DMS79 treated with DMSO at 0.1 percent for 48 hours (cell line): ENCODE results near the gene WDR90.

ENCODE experiments used
- DNase-seq: peaks from one replicate; lab custom pipeline; 2025; lab: John Stamatoyannopoulos, UW

WDR90 gene

GRCh38 chr16:660459-661183 is 11.5 kb downstream of the WDR90 start:
- no peak for DNase-seq

DNA sequence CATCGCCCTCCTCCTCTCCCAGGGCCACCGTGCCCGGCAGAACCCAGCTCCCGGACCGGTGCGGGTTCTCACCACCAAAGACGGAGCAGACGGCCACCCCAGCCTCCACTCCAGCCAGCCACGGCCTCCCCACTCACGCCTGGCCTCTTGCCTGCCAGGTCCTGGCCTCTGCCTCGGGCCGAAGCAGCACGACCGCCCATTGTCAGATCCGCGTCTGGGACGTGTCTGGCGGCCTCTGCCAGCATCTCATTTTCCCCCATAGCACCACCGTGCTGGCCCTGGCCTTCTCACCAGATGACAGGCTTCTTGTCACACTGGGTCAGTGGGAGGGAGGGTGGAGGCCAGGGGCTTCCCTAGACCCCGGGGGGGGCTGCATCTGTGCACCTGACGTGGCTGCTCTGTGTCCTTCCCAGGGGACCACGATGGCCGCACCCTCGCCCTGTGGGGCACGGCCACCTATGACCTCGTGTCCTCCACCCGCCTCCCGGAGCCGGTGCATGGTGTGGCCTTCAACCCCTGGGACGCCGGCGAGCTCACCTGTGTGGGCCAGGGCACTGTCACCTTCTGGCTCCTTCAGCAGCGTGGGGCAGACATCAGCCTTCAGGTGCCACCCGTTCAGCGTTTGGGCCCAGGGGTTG is 12.1 kb downstream of the WDR90 start:
- DNase-seq = no peak

GRCh38 chr16:662095-662494 is 12.9 kb downstream of the WDR90 start:
- no peak for DNase-seq

DNA sequence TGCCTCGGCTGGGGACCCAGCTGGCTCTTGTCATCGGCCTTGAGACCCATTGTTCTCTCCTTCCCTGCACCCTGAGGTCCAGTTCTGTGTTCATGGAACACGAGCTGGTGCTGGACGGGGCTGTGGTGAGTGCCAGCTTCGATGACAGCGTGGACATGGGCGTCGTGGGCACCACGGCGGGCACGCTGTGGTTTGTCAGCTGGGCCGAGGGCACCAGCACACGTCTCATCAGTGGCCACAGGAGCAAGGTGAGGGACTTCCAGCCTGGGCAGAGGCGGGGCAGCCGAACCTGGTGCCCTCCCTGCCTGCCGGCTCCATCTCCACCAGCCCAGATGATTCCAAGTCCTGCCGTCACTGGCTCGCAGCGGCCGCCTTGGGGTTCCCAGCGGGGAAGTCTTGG is 13.4 kb downstream of the WDR90 start:
- DNase-seq = no peak

- no peak for DNase-seq
Measured at GRCh38 chr16:666572-666971, 17.4 kb downstream of the WDR90 start.

- DNase-seq = no peak
Measured at GRCh38 chr16:667113-667779, 18.1 kb downstream of the WDR90 start.

DNA sequence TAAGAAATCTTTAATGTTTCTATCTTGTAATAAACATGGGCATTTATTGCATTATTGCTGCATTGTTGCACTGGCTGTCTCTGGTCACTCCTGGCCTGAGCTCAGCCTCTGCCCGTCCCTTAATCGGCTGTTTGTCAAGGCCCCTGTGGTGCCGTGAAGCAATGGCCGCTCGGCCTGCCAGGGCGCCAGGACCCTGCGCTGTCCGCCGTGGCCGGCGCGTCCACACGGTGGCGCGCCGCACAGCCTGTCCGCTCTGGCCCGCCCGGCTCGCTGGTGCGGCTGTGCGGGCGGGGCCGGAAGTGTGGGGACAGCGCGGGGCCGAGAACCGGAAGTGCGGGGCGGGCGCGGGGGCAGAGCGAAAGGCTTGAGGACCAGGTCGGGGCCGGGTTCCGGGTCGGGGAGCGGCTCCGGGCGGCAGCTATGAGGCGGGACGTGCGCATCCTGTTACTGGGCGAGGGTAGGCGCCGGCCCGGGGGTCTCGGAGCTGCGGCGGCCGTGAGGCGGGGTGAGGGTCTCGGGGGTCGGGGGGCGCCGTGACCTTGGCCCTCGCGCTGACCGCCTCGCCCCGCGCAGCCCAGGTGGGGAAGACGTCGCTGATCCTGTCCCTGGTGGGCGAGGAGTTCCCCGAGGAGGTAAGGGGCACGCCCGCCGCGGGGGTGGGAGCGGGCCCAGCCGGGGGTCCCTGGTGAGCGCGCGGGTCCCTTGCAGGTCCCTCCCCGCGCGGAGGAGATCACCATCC is 18.8 kb downstream of the WDR90 start, which contains the start of gene RHOT2:
Gene RHOT2 (plus strand): TSS at position 353 of the 739 bp plus-strand sequence. CDS start 68 bp downstream, at position 421.
- DNase-seq = peak; percentile 77

DNA sequence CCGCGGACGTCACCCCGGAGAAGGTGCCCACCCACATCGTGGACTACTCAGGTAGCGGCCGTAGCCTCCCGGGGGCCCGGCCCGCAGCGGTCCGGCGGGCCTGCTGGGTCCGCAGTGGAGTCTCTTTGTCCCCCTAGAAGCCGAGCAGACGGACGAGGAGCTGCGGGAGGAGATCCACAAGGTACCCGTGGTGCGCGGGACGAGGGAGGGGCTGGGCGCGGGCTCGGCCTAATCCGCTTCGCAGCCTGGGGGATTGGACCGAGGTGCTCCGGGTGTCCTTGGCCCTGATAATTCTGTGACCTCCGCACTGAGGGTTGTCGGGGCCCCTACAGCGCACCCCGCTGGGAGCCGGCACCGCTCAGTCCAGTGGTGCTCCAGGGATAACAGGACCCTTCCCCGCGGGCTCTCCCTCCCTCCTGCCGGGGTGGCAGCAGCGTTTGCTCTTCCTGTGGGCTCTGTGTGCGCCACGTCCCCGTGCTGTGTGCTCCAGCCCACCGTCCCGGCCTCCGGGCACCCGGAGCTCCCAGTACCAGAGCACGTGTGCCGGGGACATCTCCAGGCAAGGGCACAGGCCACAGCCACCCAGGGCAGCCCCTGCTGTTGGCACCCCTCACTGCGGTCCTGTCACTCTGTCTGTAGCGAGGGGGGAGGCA is 19.5 kb downstream of the WDR90 start:
- no peak for DNase-seq

- no peak for DNase-seq
Measured at GRCh38 chr16:669666-670065, 20.5 kb downstream of the WDR90 start.

- no peak for DNase-seq
Measured at GRCh38 chr16:670485-671352, 21.6 kb downstream of the WDR90 start.

- DNase-seq = no peak
Measured at GRCh38 chr16:671353-672131, 22.4 kb downstream of the WDR90 start.

DNA sequence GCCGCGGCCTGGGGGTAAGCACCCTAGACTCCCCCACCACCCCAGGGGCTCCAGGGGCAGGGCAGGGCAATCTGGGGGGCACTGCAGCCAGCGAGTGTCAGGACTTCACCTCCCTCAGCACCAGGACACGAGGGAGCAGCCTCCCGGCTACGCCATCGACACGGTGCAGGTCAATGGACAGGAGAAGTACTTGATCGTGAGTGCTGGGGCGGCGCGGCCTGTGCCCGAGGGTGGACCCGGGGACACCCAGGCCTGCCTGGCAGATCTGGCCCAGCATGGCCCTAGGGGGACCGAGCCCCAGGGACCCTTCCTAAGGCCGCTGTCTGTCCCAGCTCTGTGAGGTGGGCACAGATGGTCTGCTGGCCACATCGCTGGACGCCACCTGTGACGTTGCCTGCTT is 23.2 kb downstream of the WDR90 start:
- no peak for DNase-seq

DNA sequence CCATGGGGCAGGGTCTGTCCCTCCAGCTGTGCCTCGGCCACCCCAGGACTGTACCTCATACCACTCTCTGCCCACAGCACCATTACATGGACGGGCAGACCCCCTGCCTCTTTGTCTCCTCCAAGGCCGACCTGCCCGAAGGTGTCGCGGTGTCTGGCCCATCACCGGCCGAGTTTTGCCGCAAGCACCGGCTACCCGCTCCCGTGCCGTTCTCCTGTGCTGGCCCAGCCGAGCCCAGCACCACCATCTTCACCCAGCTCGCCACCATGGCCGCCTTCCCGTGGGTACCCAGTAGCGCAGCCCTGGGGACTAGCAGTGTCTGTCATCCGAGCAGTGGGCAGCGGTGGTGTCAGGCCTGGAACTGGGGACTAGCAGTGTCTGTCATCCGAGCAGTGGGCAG is 23.7 kb downstream of the WDR90 start:
- no peak for DNase-seq

DNA sequence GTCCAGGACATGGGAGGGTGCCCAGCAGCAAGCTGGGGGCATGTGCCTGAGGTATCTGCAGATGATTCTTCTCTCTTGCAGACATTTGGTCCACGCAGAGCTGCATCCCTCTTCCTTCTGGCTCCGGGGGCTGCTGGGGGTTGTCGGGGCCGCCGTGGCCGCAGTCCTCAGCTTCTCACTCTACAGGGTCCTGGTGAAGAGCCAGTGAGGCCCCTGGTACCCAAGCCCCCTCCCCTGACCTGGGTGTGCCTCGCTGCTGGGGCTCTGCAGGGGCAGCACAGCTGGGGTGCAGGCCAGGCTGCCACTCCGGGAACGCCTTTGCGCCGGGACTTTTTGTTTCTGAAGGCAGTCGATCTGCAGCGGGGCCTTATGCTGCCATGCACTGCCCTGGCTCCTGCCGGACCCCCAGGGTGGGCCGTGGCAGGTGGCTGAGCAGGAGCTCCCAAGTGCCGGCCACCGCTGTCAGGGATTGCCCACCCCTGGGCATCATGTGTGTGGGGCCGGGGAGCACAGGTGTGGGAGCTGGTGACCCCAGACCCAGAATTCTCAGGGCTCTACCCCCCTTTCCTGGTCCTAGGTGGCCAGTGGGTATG is 24.3 kb downstream of the WDR90 start:
- no peak for DNase-seq

DNA sequence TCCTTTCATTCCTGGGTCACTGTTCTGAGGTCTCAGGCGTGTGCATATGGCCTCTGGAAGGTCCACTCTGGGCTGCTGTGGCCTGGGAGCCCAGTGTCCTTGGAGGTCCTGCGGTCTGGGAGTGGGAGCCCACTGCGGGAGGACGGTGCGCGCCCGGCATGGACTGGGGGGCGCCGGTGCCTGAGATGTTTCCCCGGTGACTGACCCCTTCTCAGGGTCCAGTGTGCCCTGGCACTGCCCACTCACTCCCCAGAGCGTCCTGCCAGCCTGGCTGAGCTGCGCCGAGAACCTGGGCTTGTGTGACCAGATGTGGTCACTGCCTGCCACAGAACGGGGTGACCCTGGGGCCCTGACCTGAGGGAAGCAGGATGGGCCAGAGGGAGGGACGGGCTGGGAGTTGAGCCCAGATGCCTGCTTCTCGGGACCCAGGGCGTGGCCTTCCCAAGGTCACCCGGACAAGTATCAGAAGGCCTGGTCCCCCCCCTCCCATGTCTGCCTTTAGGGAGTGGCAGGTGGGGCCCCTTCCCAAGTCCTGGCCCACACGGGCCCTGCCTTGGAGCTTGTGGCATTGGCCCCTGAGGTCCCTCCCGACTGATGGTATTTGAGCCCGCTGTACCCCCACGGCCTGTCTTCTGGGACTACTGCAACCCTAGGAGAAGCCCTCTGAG is 25.2 kb downstream of the WDR90 start:
- DNase-seq = no peak

DNA sequence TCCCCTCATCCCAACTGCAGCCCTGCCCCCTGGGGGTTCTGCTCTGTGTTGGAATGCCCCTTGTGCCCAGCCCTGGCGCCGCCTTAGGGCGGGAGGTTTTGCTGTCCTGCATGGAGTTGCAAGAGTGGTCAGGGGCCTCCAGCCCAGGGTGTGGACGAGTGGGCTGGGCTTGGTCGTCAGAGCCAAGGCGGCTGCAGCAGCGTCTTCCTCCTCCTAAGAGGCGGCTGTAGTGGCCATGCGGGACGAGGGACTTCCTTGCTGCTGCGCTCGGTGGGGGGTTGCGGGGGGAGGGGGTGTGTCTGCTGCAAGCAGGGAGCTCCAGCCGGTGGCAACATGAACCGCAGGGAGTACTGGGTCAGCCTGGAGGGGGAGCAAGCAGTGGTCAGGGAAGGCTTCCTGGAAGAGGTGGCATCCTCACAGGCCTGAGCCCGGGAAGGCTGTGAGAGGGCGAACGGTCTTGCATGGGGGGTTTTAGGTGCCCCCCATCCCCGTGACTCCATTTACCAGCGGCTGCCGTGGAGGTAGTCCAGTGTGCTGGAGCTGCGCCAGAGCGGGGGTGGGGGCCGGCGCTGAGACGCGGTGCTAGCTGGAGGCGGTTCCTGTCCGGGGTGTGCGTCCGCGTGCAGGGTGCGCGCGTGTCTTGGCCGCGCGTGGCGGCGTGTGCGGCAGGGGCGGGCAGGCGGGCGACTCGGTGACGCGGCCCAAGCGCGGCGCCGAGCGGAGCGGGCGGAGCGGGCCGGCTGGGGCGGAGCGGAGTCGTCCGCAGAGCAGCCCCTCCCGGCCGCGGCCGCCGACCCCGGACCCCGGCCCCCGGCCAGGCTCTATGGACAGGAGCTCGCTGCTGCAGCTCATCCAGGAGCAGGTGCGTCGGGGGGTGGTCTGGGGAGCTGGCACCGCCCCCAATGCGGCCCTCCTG is 26.1 kb downstream of the WDR90 start, which contains the start of gene RHBDL1:
Gene RHBDL1 (plus strand): TSS at position 704 of the 916 bp plus-strand sequence. CDS start 120 bp downstream, at position 824.
- DNase-seq = no peak

DNA sequence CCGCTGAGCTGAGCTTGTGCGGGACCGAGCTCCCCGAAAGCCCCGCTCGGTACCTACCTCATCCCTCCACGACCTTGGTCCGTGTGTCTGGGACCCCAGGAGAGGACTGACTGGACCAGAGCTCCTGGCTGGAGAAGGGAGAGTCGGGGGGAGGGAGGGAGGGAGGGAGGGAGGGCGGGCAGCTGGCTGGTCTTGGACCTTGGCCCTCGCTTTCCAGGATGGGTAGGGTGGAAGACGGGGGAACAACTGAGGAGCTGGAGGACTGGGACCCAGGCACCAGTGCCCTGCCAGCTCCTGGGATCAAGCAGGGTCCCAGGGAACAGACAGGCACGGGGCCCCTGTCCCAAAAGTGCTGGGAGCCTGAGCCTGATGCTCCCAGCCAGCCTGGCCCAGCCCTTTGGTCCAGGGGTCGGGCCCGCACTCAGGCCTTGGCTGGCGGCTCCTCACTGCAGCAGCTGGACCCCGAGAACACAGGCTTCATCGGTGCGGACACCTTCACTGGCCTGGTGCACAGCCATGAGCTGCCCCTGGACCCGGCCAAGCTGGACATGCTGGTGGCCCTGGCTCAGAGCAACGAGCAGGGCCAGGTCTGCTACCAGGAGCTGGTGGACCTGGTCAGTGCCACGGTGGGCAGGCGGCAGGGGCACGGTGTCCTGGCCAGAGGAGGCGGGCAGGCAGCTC is 26.9 kb downstream of the WDR90 start:
- DNase-seq = no peak

DNA sequence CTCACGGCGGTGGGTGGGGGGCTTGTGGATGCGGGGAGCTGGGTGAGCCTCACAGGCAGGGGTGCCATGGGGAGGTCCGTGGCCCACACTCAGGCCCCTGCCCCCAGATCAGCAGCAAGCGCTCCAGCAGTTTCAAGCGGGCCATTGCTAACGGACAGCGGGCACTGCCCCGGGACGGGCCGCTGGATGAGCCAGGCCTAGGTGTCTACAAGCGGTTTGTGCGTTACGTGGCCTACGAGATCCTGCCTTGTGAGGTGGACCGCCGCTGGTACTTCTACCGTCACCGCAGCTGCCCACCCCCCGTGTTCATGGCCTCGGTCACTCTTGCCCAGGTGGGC is 27.4 kb downstream of the WDR90 start:
- DNase-seq = no peak
